Natural killer cell (primary cell): ENCODE measurements around the gene MLLT1. TPM values are rescaled to one million over a fixed set of nuclear protein-coding genes. Genes with fewer than 3 reads are reported as not detected.

ENCODE experiments used
- ATAC-seq, 3 donors: fragments of 150-1000 bp in 2 of 3; fragments of 200-7000 bp in 1 of 3; cut with Tn5 transposase; 1 replicate in 1 of 3; 2 replicates in 2 of 3; pipeline ENCODE4 v1.10.0; 2021; ENCODE audit warnings: mild to moderate bottlenecking in 2 of 3, moderate library complexity in 2 of 3
- DNase-seq, 2 donors: peaks; one replicate each; pipeline versions ENCODE4 v3.0.0 to v3.0.0-alpha.2; 2013 to 2021; ENCODE audit warnings: mixed read lengths in 1 of 2
- H3K27ac ChIP-seq: one replicate; pipeline ENCODE4 v1.5.1; 2013; ENCODE audit warnings: mild to moderate bottlenecking, low read length
- H3K27me3 ChIP-seq: one replicate; pipeline ENCODE4 v1.6.1; 2013; ENCODE audit warnings: low read length; ENCODE audit not compliant: control insufficient read depth, insufficient read depth
- H3K36me3 ChIP-seq: one replicate; pipeline ENCODE4 v1.6.1; 2013; ENCODE audit warnings: low read length; ENCODE audit not compliant: control insufficient read depth, insufficient read depth
- H3K4me1 ChIP-seq: one replicate; pipeline ENCODE4 v1.6.1; 2013; ENCODE audit warnings: low read length; ENCODE audit not compliant: control insufficient read depth, insufficient read depth
- H3K4me3 ChIP-seq: one replicate; pipeline ENCODE4 v1.5.1; 2013; ENCODE audit warnings: low read length
- H3K9me3 ChIP-seq: one replicate; pipeline ENCODE4 v1.6.1; 2013; ENCODE audit warnings: low read length; ENCODE audit not compliant: control insufficient read depth, insufficient read depth
- H3K27ac Mint-ChIP-seq, 2 donors: one replicate each; pipeline ENCODE4 v1.8.0; 2022; ENCODE audit warnings: mild to moderate bottlenecking in 2 of 2, mixed read lengths in 2 of 2, moderate library complexity in 1 of 2
- H3K27me3 Mint-ChIP-seq, 2 donors: one replicate each; pipeline ENCODE4 v1.8.0; 2022; ENCODE audit warnings: low read depth in 2 of 2, mixed read lengths in 2 of 2
- H3K36me3 Mint-ChIP-seq: one replicate; pipeline ENCODE4 v1.8.0; 2022; ENCODE audit warnings: mixed read lengths
- H3K4me1 Mint-ChIP-seq, 2 donors: one replicate each; pipeline ENCODE4 v1.8.0; 2022; ENCODE audit warnings: mixed read lengths in 2 of 2
- H3K4me3 Mint-ChIP-seq: one replicate; pipeline ENCODE4 v1.8.0; 2022; ENCODE audit warnings: mild to moderate bottlenecking, moderate library complexity, mixed read lengths
- H3K9me3 Mint-ChIP-seq, 2 donors: one replicate each; pipeline ENCODE4 v1.8.0; 2022; ENCODE audit warnings: mixed read lengths in 2 of 2
- CTCF ChIP-seq: fragments of 200-600 bp; IDR thresholded peaks from one replicate; pipeline ENCODE4 v1.8.0; 2022; ENCODE audit warnings: antibody characterized with exemption
- WGBS: methylation state at CpG from one replicate; pipeline ENCODE4 v1.1.7; 2013; ENCODE audit warnings: missing lambda C conversion rate; ENCODE audit not compliant: insufficient coverage; 5-methylcytosine and 5-hydroxymethylcytosine counted together
- intact Hi-C: fragments of 100-400 bp; cut with micrococcal nuclease; formaldehyde crosslinking; loops from one replicate; pipeline ENCODE4 v1.14.2; 2022
- total RNA-seq, 4 donors: library from RNA; stranded (reverse); fragments of 120-200 nt in 1 of 4; gene quantifications; one replicate each; pipeline versions ENCODE4 v1.2.3 to v1.2.4, GENCODE V29; 2013 to 2022

Gene MLLT1
- total RNA-seq, 3 donors from 2014 or later (not counting 1 experiment from before 2014, with no cell fraction given) = 30.2 to 43.8 (median 36.6) TPM

GRCh38 chr19:6224308-6224675 is 55.5 kb downstream of the MLLT1 start:
- Histone ChIP-seq H3K36me3 (peaks cover 12% of the 10 kb centered on the region), H3K27ac (no peak overlapping the region), H3K27me3 (no peaks in the 10 kb centered on the region), H3K4me3 (no peak overlapping the region), H3K4me1 (no peaks in the 10 kb centered on the region), H3K9me3 (no peaks in the 10 kb centered on the region)
- H3K4me3 Mint-ChIP-seq = no peak overlapping the region
- no peaks in the 10 kb centered on the region for H3K9me3 Mint-ChIP-seq
- intact Hi-C loops = no loop called here
- 90% methylated on average over 4 of the region's 4 CpGs for WGBS
- H3K4me1 Mint-ChIP-seq = peaks cover 0 to 10% of the 10 kb centered on the region in 2 donors
- H3K27ac Mint-ChIP-seq = no peak overlapping the region
- no peaks in the 10 kb centered on the region for H3K27me3 Mint-ChIP-seq
- no peak for DNase-seq
- ATAC-seq = no peak
- no peaks in the 10 kb centered on the region for H3K36me3 Mint-ChIP-seq
- TF ChIP-seq CTCF = no peak

- intact Hi-C loops = no loop called here
- no peaks in the 10 kb centered on the region for H3K27me3 ChIP-seq
- H3K9me3 ChIP-seq = no peaks in the 10 kb centered on the region
- H3K4me3 ChIP-seq = no peak overlapping the region
- DNase-seq (no peak), ATAC-seq (no peak)
- no peak overlapping the region for H3K4me3 Mint-ChIP-seq
- no peaks in the 10 kb centered on the region for H3K36me3 Mint-ChIP-seq
- H3K36me3 ChIP-seq = peaks cover 12% of the 10 kb centered on the region
- peaks cover 0 to 5% of the 10 kb centered on the region in 2 donors for H3K4me1 Mint-ChIP-seq
- no peak overlapping the region for H3K27ac ChIP-seq
- 88% methylated on average over 18 of the region's 18 CpGs for WGBS
- no peaks in the 10 kb centered on the region for H3K4me1 ChIP-seq
- no peaks in the 10 kb centered on the region for H3K27me3 Mint-ChIP-seq
- TF ChIP-seq CTCF = no peak
- no peaks in the 10 kb centered on the region for H3K9me3 Mint-ChIP-seq
- no peak overlapping the region for H3K27ac Mint-ChIP-seq
Measured at GRCh38 chr19:6223461-6224307, 56.1 kb downstream of the MLLT1 start.

GRCh38 chr19:6222884-6223283 is 56.9 kb downstream of the MLLT1 start:
- 97% methylated on average over 18 of the region's 18 CpGs for WGBS
- peaks cover 12% of the 10 kb centered on the region for H3K36me3 ChIP-seq
- DNase-seq (no peak), ATAC-seq (no peak)
- peaks cover 0 to 5% of the 10 kb centered on the region in 2 donors for H3K4me1 Mint-ChIP-seq
- no peaks in the 10 kb centered on the region for H3K9me3 Mint-ChIP-seq
- intact Hi-C loops = no loop called here
- H3K4me1 ChIP-seq = no peaks in the 10 kb centered on the region
- no peaks in the 10 kb centered on the region for H3K27me3 ChIP-seq
- no peak for TF ChIP-seq CTCF
- no peak overlapping the region for H3K4me3 ChIP-seq
- H3K27ac Mint-ChIP-seq = no peak overlapping the region
- H3K27ac ChIP-seq = no peak overlapping the region
- no peaks in the 10 kb centered on the region for H3K27me3 Mint-ChIP-seq
- H3K4me3 Mint-ChIP-seq = no peak overlapping the region
- H3K9me3 ChIP-seq = no peaks in the 10 kb centered on the region
- no peaks in the 10 kb centered on the region for H3K36me3 Mint-ChIP-seq
